SKM-1 treated with dmso at 0.1 percent for 144 hours (cell line): ENCODE measurements around the gene TOMM20.
"Not testable (repeated sequence)": the region's sequence is repeated elsewhere in the genome, so short reads cannot be mapped to it uniquely, and the experiment has no call there.

Experiments
- DNase-seq: peaks from one replicate; lab custom pipeline; 2025; ENCODE audit not compliant: unreplicated experiment; lab: John Stamatoyannopoulos, UW

The TOMM20 gene

DNA sequence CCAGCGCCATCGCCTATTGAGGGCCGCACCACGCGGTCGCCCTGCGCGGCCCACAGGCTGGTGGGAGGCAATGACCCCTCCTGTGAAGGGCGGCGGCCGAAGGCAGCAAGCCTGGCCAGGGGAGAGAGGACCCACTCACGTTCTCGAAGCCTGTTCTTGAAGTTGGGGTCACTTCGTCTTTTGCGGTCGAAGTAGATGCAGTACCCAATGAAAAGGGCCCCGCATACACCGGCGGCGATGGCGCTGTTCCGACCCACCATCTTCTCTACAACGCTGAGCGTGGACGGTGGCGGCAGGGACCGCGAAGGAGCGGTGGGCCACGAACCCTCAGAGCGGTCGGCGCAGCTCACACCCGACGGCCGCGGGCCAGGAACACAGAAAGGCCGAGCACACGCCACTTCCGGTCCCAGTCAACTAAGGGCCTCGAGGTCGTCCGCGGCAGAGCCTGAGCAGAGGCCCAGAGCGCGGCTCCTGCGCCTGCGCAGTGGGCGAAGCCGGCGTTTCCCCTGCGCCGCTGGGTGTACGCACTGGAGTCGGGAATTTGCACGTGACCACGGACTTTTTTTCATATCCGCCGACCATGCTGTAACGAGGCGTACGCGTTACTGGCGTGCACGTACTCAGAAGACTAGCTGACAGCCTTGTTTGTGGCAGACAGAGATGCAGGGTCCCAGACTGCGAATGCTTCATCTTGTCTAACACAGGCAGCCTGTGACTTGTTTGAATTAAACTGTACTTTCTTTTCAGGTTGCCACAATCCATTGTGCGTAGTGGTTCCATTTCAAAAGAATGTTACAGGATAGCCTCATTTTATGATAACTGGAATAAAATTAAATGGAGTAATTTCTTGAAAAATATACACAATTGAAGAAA, at the start of gene TOMM20:
TSS of gene TOMM20 (minus strand) at position 382 of the 873 bp plus-strand sequence. CDS start at position 260, 122 bp downstream.
- peak; percentile 99 for DNase-seq

DNA sequence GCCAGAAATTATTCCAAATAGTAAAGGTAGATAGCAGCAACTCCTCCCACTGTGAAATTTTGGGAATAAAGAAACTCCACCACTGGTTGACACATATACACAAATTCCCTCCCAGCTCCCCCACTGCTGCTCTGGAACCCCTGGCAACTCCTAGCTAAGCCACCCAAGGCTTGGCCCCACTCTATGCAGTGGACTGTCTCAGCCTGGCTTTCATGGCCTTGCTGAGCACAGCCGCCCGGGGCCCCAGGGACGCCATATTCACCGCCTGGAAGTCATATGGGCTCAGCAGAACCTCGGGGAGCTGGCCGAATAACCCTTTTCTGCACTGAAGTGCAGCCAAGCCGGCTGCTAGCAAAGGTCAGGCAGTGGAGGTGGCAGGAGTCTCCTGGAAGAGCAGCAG, 47.8 kb upstream of the TOMM20 start:
- no peak for DNase-seq

GRCh38 chr1:235169986-235170385, 41.3 kb upstream of the TOMM20 start:
- DNase-seq, result no peak

- no peak for DNase-seq
Observed at GRCh38 chr1:235168375-235168774, 39.7 kb upstream of the TOMM20 start.

- DNase-seq, result no peak
Observed at GRCh38 chr1:235161685-235162327, 33.2 kb upstream of the TOMM20 start.

GRCh38 chr1:235160957-235161684, 32.5 kb upstream of the TOMM20 start, which contains the start of gene RBM34:
Gene RBM34, minus strand, starts transcription at chr1:235161250. Its CDS starts 24 bp downstream, at chr1:235161226.
- DNase-seq, result peak; percentile 97

DNA sequence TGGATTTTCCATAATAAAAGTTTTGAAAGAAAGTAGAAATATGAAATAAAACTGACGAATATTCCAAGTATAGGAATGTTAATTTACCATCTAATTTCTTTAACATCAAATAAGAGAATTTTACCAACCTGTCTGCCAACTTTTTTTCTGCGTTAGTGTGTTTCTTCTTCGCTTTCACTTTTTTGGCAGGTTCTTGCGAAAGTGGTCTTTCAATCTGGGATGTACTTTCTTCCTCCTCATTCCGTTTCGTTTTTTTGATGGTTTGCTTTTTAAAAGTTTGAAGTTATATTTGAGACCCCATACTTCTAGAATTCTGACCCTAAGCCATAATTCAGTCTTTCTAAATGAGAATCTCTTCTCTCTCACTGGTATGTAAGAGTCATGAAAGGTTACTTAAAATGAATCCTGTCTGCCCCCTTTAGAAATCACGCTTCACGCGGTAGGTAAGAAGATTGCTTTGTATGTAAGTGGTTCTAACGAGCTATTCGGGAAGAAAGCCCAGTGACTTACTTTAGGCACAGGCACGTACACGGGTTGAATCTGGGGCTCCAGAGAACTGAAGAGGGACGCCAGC, 31.8 kb upstream of the TOMM20 start:
- peak; percentile 73 for DNase-seq

DNA sequence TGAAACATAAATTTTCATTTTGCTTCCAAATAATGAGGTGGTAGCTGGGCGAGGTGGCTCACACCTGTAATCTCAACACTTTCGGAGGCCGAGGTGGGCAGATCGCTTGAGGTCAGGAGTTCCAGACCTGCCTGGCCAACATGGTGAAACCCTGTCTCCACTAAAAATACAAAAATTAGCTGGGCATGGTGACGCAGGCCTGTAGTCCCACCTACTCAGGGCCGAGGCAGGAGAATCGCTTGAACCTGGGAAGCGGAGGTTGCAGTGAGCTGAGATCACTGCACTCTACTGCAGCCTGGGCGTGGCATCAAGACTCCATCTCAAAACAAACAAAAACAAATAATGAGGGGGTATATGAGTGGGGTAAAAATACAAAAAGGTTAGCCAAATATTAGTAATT, 31.3 kb upstream of the TOMM20 start:
- DNase-seq, result not testable (repeated sequence)

DNA sequence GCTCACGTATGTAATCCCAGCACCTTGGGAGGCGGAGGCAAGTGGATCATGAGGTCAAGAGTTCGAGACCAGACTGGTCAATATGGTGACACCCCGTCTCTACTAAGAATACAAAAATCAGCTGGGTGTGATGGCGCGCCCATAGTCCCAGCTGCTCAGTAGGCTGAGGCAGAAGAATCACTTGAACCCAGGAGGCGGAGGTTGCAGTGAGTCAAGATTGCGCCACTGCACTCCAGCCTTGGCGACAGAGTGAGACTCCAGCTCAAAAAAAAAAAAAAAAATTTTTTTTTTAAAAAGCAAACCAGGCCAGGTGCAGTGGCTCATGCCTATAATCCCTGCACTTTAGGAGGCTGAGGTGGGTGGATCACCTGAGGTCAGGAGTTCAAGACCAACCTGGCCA, 30.6 kb upstream of the TOMM20 start:
- not testable (repeated sequence) for DNase-seq

DNA sequence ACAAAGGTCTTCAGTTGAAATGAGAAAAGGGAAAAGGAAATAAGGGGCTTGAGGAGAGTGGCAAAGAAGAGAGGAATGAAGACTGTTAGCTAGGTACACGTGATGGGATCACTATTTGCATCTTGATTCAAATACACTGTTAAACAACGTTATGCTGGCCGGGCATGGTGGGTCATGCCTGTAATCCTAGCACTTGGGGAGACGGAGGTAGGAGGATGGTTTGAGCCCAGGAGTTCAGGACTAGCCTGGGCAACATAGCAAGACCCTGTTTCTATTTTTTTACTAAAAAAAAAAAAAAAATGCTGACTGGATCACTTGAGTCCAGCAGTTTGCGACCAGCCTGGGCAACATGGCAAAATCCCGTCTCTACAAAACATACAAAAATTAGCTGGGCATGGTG, 30.0 kb upstream of the TOMM20 start:
- DNase-seq, result no peak

GRCh38 chr1:235157150-235157549, 28.5 kb upstream of the TOMM20 start:
- DNase-seq, result no peak

DNA sequence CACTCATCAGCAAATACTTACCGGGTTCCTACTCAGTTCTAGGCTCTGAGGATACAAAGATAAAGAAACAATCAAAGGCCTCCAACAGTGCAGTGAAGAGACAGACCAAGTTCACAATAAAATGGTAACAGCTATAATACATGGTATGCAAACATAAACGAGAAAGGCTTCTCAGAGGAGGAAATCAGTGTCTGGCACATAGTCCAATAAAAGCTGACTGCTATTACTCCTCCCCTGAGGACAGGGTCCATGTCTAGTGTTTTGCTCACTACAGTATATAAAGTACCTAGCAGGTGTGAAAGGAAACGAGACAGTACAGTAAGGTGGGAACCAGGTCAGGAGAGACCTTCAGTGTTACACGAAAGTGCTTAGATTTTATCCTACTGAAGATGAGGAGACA, 28.1 kb upstream of the TOMM20 start:
- DNase-seq, result no peak

- DNase-seq, result no peak
Observed at GRCh38 chr1:235156265-235156664, 27.6 kb upstream of the TOMM20 start.

DNA sequence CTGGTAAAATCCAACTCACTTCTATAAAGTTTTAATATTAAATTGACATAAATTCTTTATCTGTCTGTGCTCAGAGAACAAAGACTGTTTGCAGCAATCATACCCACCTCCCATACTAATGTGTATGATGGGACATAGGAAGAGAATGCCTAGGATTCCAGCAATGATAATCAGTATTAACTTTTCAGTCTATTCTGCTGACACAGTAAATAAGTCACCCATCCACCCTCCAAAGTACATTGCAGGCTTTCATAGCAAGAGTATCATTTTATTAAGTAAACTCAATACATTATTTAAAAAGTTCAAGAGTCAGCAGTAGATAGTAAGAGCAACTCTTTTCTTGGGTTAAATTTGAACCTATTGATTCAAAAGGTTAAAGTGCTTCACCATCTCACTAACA, 23.6 kb upstream of the TOMM20 start:
- DNase-seq, result no peak

GRCh38 chr1:235151033-235151432, 22.4 kb upstream of the TOMM20 start:
- no peak for DNase-seq

- DNase-seq, result no peak
Observed at GRCh38 chr1:235149824-235150223, 21.2 kb upstream of the TOMM20 start.

DNA sequence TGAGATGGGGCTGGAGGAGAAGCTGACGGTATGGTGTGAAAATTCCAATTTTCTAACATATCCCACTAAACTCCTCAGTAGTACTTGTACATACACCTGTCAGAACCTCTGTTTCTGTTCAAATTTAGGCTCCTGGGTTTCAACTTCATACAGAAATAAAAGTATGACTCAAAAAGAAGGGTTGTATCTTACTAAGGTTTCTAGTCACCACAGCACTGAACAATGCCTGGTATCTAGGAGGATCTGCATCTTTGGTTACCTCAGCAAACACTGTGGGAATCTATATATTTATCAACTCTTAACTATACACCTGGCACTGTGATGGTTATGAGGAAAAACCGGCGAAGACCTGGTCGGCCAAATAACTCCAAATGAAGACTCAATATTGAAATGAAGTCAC, 18.6 kb upstream of the TOMM20 start:
- DNase-seq, result no peak

DNA sequence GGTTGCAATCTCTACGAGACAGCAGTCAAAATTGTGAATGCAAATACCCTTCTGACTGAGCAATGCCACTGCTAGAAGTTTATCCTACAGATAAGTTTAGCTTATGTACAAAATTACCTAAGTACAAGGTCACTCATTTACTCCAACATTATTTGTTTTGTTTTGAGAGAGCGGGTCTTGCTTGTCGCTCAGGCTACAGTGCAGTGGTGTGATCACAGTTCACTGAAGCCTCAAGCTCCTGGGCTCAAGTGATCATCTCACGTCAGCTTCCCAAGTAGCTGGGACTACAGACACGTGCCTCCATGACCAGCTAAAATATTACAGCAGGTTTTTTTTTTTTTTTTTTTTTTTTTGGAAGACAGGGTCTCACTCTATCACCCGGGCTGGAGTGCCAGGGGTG, 17.0 kb upstream of the TOMM20 start:
- DNase-seq, result no peak

GRCh38 chr1:235142991-235143390, 14.4 kb upstream of the TOMM20 start:
- DNase-seq, result no peak

DNA sequence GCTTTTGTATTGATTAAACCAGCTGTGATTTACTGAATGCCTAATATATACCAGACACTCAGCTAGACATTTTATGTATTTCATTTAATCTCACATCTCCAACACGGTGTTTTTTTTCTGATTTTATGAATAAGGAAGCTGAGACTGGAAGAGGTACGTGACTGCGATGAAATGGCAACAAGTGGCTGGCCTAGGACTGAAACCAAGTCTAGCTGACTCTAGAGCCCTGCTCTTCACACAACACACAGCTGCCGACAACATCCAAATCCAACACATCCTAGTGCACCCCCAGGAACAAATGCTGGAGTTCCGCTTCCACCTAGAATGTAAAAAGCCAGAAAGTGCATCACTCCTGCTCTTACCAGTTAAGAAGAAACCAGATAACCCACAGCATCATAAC, 10.7 kb upstream of the TOMM20 start:
- no peak for DNase-seq

DNA sequence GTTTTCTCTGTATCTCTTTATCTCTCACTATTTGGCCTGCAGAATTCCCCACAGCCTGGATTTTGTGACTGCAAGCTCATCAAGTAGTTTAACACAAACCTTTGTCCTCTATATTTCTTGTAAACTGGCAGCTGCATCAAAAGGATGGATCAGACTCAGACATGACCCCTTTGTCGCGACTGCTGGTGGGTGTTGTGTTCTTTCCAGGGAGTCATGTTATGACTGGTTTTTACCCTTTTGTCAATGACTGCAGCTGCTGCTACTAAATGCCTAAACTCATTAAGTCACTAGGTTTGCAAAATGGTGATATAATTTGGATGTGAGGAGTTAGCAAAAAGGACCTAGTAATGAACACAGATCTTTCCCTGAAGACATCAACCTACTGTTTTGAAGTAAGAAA, 10.2 kb upstream of the TOMM20 start:
- DNase-seq, result no peak
